ENCODE data around the gene RNF208.

The RNF208 gene

GRCh38 chr9:137221506-137222111 lies 431 bp downstream of the RNF208 start:
- Histone ChIP-seq H3K36me3 (ENCODE audit: control insufficient read depth in 2 of 2, insufficient read depth in 1 of 2, low read length in 2 of 2) (peaks cover 0 to 29% of the 10 kb centered on the region in 2 experiments; a peak in 1 of 3 replicates), H3K9me3 (ENCODE audit: control insufficient read depth, insufficient read depth, low read depth, low read length) (no peaks in the 10 kb centered on the region), H3K4me1 (ENCODE audit: control insufficient read depth, insufficient read depth, low read length) (peaks cover 4% of the 10 kb centered on the region), H3K27ac (ENCODE audit: extremely low read depth, low read depth, low read length) (no peak overlapping the region; the same call in 1 of the 2 replicates), H3K4me3 (ENCODE audit: low read depth, low read length) (peak overlapping the region; percentile 14)
- POLR2A ChIA-PET = interaction anchor here (1.0 to 17.2 kb wide), 5 partner anchors 13 to 187 kb away, joined by 3 to 304 read pairs (median 7); partner anchors contain the start of genes NDOR1, TMEM203, TPRN and TUBB4B
- CTCF ChIA-PET = interaction anchor here (1.2 to 2.4 kb wide), 2 partner anchors 17 to 100 kb away, joined by 3 to 7 read pairs; partner anchors contain the start of genes NDOR1 and TMEM203
- TF ChIP-seq BCL11B (tag by site-specific recombination; IDR thresholded peaks at IDR 0.05; ENCODE audit: low read depth) (peak; percentile 95), ZXDB (tag by site-specific recombination; IDR thresholded peaks at IDR 0.05) (no peak), ZBTB10 (tag by site-specific recombination; IDR thresholded peaks at IDR 0.05) (no peak), KLF9 (tag by site-specific recombination; IDR thresholded peaks at IDR 0.05; ENCODE audit: low read depth) (no peak), ZFHX2 (tag by site-specific recombination; conservative IDR thresholded peaks at IDR 0.05) (no peak; the same call in 1 of the 2 replicates), KLF8 (tag by site-specific recombination; IDR thresholded peaks at IDR 0.05) (peak; percentile 33; the same call in 1 of the 2 replicates), ZNF292 (tag by site-specific recombination; IDR thresholded peaks at IDR 0.05; ENCODE audit: borderline replicate concordance, low read depth) (no peak), ZBTB8A (tag by site-specific recombination; IDR thresholded peaks at IDR 0.05) (0 out of 2 replicates have a peak, but pooled peaks have one; percentile 11), GLIS2 (tag by site-specific recombination; IDR thresholded peaks at IDR 0.05) (peak; percentile 47; the same call in 1 of the 2 replicates), ZNF600 (tag by site-specific recombination; IDR thresholded peaks at IDR 0.05) (no peak), ZNF521 (tag by site-specific recombination; IDR thresholded peaks at IDR 0.05) (no peak), ZNF785 (tag by site-specific recombination; IDR thresholded peaks at IDR 0.05) (no peak), SP3 (tag by site-specific recombination; IDR thresholded peaks at IDR 0.05) (peak; percentile 33; the same call in 1 of the 2 replicates), MEIS1 (CRISPR knock-in tag; IDR thresholded peaks at IDR 0.05; ENCODE audit: borderline replicate concordance) (no peak), ZNF266 (tag by site-specific recombination; IDR thresholded peaks at IDR 0.05; ENCODE audit: low read depth) (no peak), ZBTB11 (tag by site-specific recombination; conservative IDR thresholded peaks at IDR 0.05; ENCODE audit: low read depth) (no peak), HIC1 (tag by site-specific recombination; IDR thresholded peaks at IDR 0.05) (peak; percentile 75; the same call in 1 of the 2 replicates), ZNF677 (tag by site-specific recombination; IDR thresholded peaks at IDR 0.05) (no peak), ZFP69B (tag by site-specific recombination; IDR thresholded peaks at IDR 0.05) (peak; percentile 47; the same call in 1 of the 2 replicates), PRDM1 (tag by site-specific recombination; IDR thresholded peaks at IDR 0.05) (no peak), ZNF645 (tag by site-specific recombination; IDR thresholded peaks at IDR 0.05) (no peak), TRIM28 (IDR thresholded peaks at IDR 0.05; ENCODE audit: borderline replicate concordance, low read length) (no peak), ZNF202 (tag by site-specific recombination; IDR thresholded peaks at IDR 0.05; ENCODE audit: borderline replicate concordance) (no peak), ZNF830 (tag by site-specific recombination; IDR thresholded peaks at IDR 0.05; ENCODE audit: low read depth) (no peak), ZNF707 (tag by site-specific recombination; IDR thresholded peaks at IDR 0.05) (no peak), KLF16 (tag by site-specific recombination; IDR thresholded peaks at IDR 0.05) (0 out of 2 replicates have a peak, but pooled peaks have one; percentile 20)
- TF ChIP-seq, protein P1, sequence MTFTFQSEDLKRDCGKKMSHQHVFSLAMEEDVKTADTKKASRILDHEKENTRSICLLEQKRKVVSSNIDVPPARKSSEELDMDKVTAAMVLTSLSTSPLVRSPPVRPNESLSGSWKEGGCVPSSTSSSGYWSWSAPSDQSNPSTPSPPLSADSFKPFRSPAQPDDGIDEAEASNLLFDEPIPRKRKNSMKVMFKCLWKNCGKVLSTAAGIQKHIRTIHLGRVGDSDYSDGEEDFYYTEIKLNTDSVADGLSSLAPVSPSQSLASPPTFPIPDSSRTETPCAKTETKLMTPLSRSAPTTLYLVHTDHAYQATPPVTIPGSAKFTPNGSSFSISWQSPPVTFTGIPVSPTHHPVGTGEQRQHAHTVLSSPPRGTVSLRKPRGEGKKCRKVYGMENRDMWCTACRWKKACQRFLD (tag by site-specific recombination; IDR thresholded peaks at IDR 0.05) = no peak

Data from HEK293 (cell line).